Sigmoid colon (tissue), 4 donors: ENCODE results near the gene NDUFA8.
A peak's percentile ranks its signal among the peaks of the same experiment; 100 is the strongest.

Source experiments
- CTCF ChIP-seq, 4 experiments: fragments of 450-650 bp in 3 of 4; fragments of 200-600 bp in 1 of 4; IDR thresholded peaks; one replicate each; pipeline ENCODE4 v1.5.1; 2016 to 2019; ENCODE audit warnings: antibody characterized with exemption in 4 of 4, mild to moderate bottlenecking in 3 of 4, moderate library complexity in 2 of 4
- EP300 ChIP-seq, 4 donors: sonication (generic); formaldehyde crosslinking; IDR thresholded peaks; one replicate each; pipeline ENCODE4 v1.6.1; 2017; ENCODE audit warnings: antibody characterized with exemption in 4 of 4
- POLR2A ChIP-seq, 2 donors: fragments of 450-650 bp; IDR thresholded peaks; one replicate each; pipeline ENCODE4 v1.6.1; 2016; ENCODE audit warnings: antibody characterized with exemption in 2 of 2, mild to moderate bottlenecking in 2 of 2, moderate library complexity in 2 of 2
- POLR2AphosphoS5 ChIP-seq, 4 donors: sonication (generic); formaldehyde crosslinking; IDR thresholded peaks; one replicate each; pipeline ENCODE4 v1.6.1; 2017; ENCODE audit warnings: antibody characterized with exemption in 4 of 4

GRCh38 chr9:122125158-122125508 lies 34.4 kb downstream of the NDUFA8 start:
- TF ChIP-seq CTCF (IDR thresholded peaks at IDR 0.05), result peak; percentile 88 to 96 (median 94)
- TF ChIP-seq EP300 (IDR thresholded peaks at IDR 0.05), result no peak
- peak in 1 of 4 donors; percentile 8 for TF ChIP-seq POLR2AphosphoS5 (IDR thresholded peaks at IDR 0.05)
- no peak for TF ChIP-seq POLR2A (IDR thresholded peaks at IDR 0.05)
